A673 (cell line): Measurements from ENCODE around the gene IL1RAPL2. TPM values are rescaled to one million over a fixed set of nuclear protein-coding genes. Genes with fewer than 3 reads are reported as not detected.

Experiments
- BruUV-seq: library from RNA; stranded (reverse); fragments of 400-500 nt; replicated peaks from 2 replicates; lab custom pipeline; 2021; lab: Mats Ljungman, UMichigan
- CTCF ChIA-PET: fragments of 300-600 bp; sonication (Branson Sonifier 250); formaldehyde crosslinking; loops from one replicate; lab custom pipeline; 2022; ENCODE audit warnings: antibody characterized with exemption; lab: Charles Lee
- POLR2A ChIA-PET: fragments of 300-600 bp; sonication (Branson Sonifier 250); formaldehyde crosslinking; loops from one replicate; lab custom pipeline; 2022; ENCODE audit warnings: antibody characterized with exemption; ENCODE audit not compliant: low non-redundant PET; lab: Charles Lee
- DNase-seq: peaks from one replicate; pipeline ENCODE4 v3.0.0-alpha.2; 2015; ENCODE audit warnings: low spot score
- H3K27ac ChIP-seq: fragments of 200-600 bp; sonication (generic); 2 replicates; pipeline ENCODE4 v1.5.1; 2016; ENCODE audit warnings: mixed run types, low read depth, mild to moderate bottlenecking, mixed read lengths, antibody characterized with exemption, low read length; ENCODE audit not compliant: poor library complexity, severe bottlenecking
- H3K27me3 ChIP-seq: fragments of 200-600 bp; sonication (generic); replicated peaks from 2 replicates; pipeline ENCODE4 v1.6.1; 2017; ENCODE audit warnings: mixed run types, low read depth, mild to moderate bottlenecking, mixed read lengths, antibody characterized with exemption, low read length; ENCODE audit not compliant: insufficient read depth, poor library complexity
- H3K36me3 ChIP-seq: fragments of 200-600 bp; sonication (generic); 2 replicates; pipeline ENCODE4 v1.6.1; 2016; ENCODE audit warnings: mixed run types, mild to moderate bottlenecking, mixed read lengths, antibody characterized with exemption, low read length; ENCODE audit not compliant: insufficient read depth, poor library complexity, severe bottlenecking
- H3K4me1 ChIP-seq: fragments of 200-600 bp; sonication (generic); 2 replicates; pipeline ENCODE4 v1.6.1; 2017; ENCODE audit warnings: mixed run types, mild to moderate bottlenecking, mixed read lengths, antibody characterized with exemption, low read length; ENCODE audit not compliant: insufficient read depth, poor library complexity, severe bottlenecking
- H3K4me3 ChIP-seq: fragments of 200-600 bp; sonication (generic); 2 replicates; pipeline ENCODE4 v1.5.1; 2016; ENCODE audit warnings: low read depth, mixed run types, mild to moderate bottlenecking, mixed read lengths, low read length; ENCODE audit not compliant: poor library complexity, severe bottlenecking
- H3K9me3 ChIP-seq: fragments of 200-600 bp; sonication (generic); 2 replicates; pipeline ENCODE4 v1.6.1; 2016; ENCODE audit warnings: mixed run types, low read depth, mild to moderate bottlenecking, mixed read lengths, antibody characterized with exemption, low read length; ENCODE audit not compliant: poor library complexity, severe bottlenecking
- CTCF ChIP-seq: fragments of 300-800, 200-600 bp; sonication (generic); conservative IDR thresholded peaks from 2 replicates; pipeline ENCODE4 v1.5.1; 2017; ENCODE audit warnings: low read depth, mild to moderate bottlenecking, antibody characterized with exemption, low read length, moderate library complexity, mixed read lengths
- EZH2 ChIP-seq: fragments of 200-600 bp; sonication (generic); IDR thresholded peaks from 2 replicates; pipeline ENCODE4 v1.6.1; 2017; ENCODE audit warnings: borderline replicate concordance, low read depth, mild to moderate bottlenecking, mixed read lengths, antibody characterized with exemption, low read length; ENCODE audit not compliant: poor library complexity, severe bottlenecking
- intact Hi-C: fragments of 100-400 bp; cut with micrococcal nuclease; formaldehyde crosslinking; loops from one replicate; pipeline ENCODE4 v1.10.0; 2022; ENCODE audit not compliant: unreplicated experiment
- total RNA-seq: library from RNA; stranded (reverse); gene quantifications from 2 replicates; pipeline ENCODE4 v1.2.3, GENCODE V29; 2021

Gene IL1RAPL2
- total RNA-seq, 1 experiment from 2014 or later = not detected

- CTCF ChIA-PET = no interaction called here
Observed at GRCh38 chrX:105347373-105347772, 781.4 kb downstream of the IL1RAPL2 start.

GRCh38 chrX:105349476-105349875 is 783.5 kb downstream of the IL1RAPL2 start:
- CTCF ChIA-PET = no interaction called here
- Histone ChIP-seq H3K27me3 (no peaks in the 10 kb centered on the region), H3K4me1 (no peaks in the 10 kb centered on the region), H3K36me3 (no peaks in the 10 kb centered on the region), H3K4me3 (no peak overlapping the region), H3K9me3 (peaks cover 2% of the 10 kb centered on the region), H3K27ac (no peak overlapping the region)
- TF ChIP-seq EZH2 = no peak
- no peak for TF ChIP-seq CTCF
- POLR2A ChIA-PET = no interaction called here
- no TSS peak for BruUV-seq
- no peak for DNase-seq
- intact Hi-C loops = no loop called here

More at GRCh38 chrX:105347373-105347772, 781.4 kb downstream of the IL1RAPL2 start:
- POLR2A ChIA-PET = no interaction called here
- DNase-seq = no peak
- no peaks in the 10 kb centered on the region for H3K27me3 ChIP-seq
- BruUV-seq = no TSS peak
- H3K27ac ChIP-seq = no peak overlapping the region
- no peak for TF ChIP-seq CTCF
- no peak for TF ChIP-seq EZH2
- intact Hi-C loops = no loop called here
- H3K4me1 ChIP-seq = no peaks in the 10 kb centered on the region
- no peaks in the 10 kb centered on the region for H3K36me3 ChIP-seq
- H3K4me3 ChIP-seq = no peak overlapping the region
- peaks cover 2% of the 10 kb centered on the region for H3K9me3 ChIP-seq

- Histone ChIP-seq H3K36me3 (no peaks in the 10 kb centered on the region), H3K27ac (no peak overlapping the region), H3K27me3 (no peaks in the 10 kb centered on the region), H3K9me3 (peaks cover 3% of the 10 kb centered on the region), H3K4me3 (no peak overlapping the region), H3K4me1 (no peaks in the 10 kb centered on the region)
- ChIA-PET POLR2A (no interaction called here), CTCF (no interaction called here)
- BruUV-seq = no TSS peak
- no peak for DNase-seq
- intact Hi-C loops = no loop called here
- TF ChIP-seq EZH2 = no peak
- no peak for TF ChIP-seq CTCF
Observed at GRCh38 chrX:105375816-105376215, 809.8 kb downstream of the IL1RAPL2 start.
